Esophagus muscularis mucosa (tissue), 3 donors: Measurements from ENCODE around the gene RBFOX2.

Experiments used
- EP300 ChIP-seq: sonication (generic); formaldehyde crosslinking; IDR thresholded peaks from one replicate; pipeline ENCODE4 v1.6.1; 2017; ENCODE audit warnings: antibody characterized with exemption
- POLR2AphosphoS5 ChIP-seq, 2 donors: sonication (generic); formaldehyde crosslinking; IDR thresholded peaks; one replicate each; pipeline ENCODE4 v1.6.1; 2017; ENCODE audit warnings: antibody characterized with exemption in 2 of 2

DNA sequence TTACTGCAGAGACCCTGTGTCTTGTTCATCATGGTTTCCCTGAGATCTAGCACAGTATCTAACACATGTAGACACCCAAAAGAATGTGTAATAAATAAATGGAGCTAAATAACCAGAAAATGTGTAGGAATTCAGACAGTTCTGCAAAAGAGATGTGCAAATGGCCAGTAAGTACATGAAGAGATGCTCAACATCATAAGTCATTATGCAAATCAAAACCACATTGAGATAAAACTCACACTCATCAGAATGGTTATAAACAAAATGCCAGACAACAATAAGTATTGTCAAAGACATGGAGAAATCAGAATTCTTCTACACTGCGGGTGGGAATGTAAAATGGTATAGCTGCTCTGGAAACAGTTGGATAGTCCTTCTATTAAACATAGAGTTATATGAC is 88.5 kb downstream of the RBFOX2 start:
- TF ChIP-seq POLR2AphosphoS5 (IDR thresholded peaks at IDR 0.05) (no peak), EP300 (no peak)
